DOHH2 (cell line): ENCODE measurements around the gene C11orf65.

Experiments used
- H3F3A ChIP-seq: fragments of 200-600 bp; sonication (generic), shearing (Covaris generic); 2 replicates; pipeline ENCODE4 v1.6.0; 2016; ENCODE audit warnings: antibody characterized with exemption, mild to moderate bottlenecking; ENCODE audit not compliant: control insufficient read depth, insufficient read depth
- H3K27ac ChIP-seq: fragments of 200-600 bp; sonication (generic); 2 replicates; pipeline ENCODE4 v1.5.1; 2014; ENCODE audit warnings: low read depth, mild to moderate bottlenecking, low read length, moderate library complexity
- H3K27me3 ChIP-seq: fragments of 200-600 bp; sonication (generic); 2 replicates; pipeline ENCODE4 v1.6.1; 2014; ENCODE audit warnings: mild to moderate bottlenecking, low read length, mixed read lengths; ENCODE audit not compliant: control insufficient read depth
- H3K36me3 ChIP-seq: fragments of 200-600 bp; sonication (generic); 2 replicates; pipeline ENCODE4 v1.6.1; 2014; ENCODE audit warnings: mild to moderate bottlenecking, low read length, moderate library complexity, mixed read lengths; ENCODE audit not compliant: control insufficient read depth
- H3K4me1 ChIP-seq: fragments of 200-600 bp; sonication (generic); 2 replicates; pipeline ENCODE4 v1.6.1; 2014; ENCODE audit warnings: mild to moderate bottlenecking, low read length, mixed read lengths; ENCODE audit not compliant: control insufficient read depth
- H3K4me2 ChIP-seq: fragments of 200-600 bp; sonication (generic); 2 replicates; pipeline ENCODE4 v1.6.0; 2014; ENCODE audit warnings: mild to moderate bottlenecking, low read length, moderate library complexity
- H3K4me3 ChIP-seq: fragments of 200-600 bp; sonication (generic); 2 replicates; pipeline ENCODE4 v1.5.1; 2014; ENCODE audit warnings: mild to moderate bottlenecking, low read length, mixed read lengths
- H3K79me2 ChIP-seq: fragments of 200-600 bp; sonication (generic); 2 replicates; pipeline ENCODE4 v1.6.1; 2014; ENCODE audit warnings: mild to moderate bottlenecking, low read length, mixed read lengths; ENCODE audit not compliant: control insufficient read depth
- H3K9me2 ChIP-seq: fragments of 200-600 bp; sonication (generic); replicated peaks from 2 replicates; pipeline ENCODE4 v1.6.1; 2014; ENCODE audit warnings: mild to moderate bottlenecking, low read length, mixed read lengths; ENCODE audit not compliant: control insufficient read depth
- H3K9me3 ChIP-seq: fragments of 200-600 bp; sonication (generic); 2 replicates; pipeline ENCODE4 v1.6.1; 2014; ENCODE audit warnings: antibody characterized with exemption, low read length, mixed read lengths; ENCODE audit not compliant: control insufficient read depth, insufficient read depth
- H4K20me1 ChIP-seq: fragments of 200-600 bp; sonication (generic); 2 replicates; pipeline ENCODE4 v1.6.0; 2014; ENCODE audit warnings: low read depth, mild to moderate bottlenecking, antibody characterized with exemption, low read length, moderate library complexity; ENCODE audit not compliant: control insufficient read depth, insufficient read depth
- CTCF ChIP-seq: fragments of 200-600 bp; sonication (generic); IDR thresholded peaks from one replicate; pipeline ENCODE4 v1.5.1; 2014; ENCODE audit warnings: antibody characterized with exemption, mild to moderate bottlenecking, low read depth, low read length; ENCODE audit not compliant: poor library complexity, severe bottlenecking
- EZH2phosphoT487 ChIP-seq: fragments of 200-600 bp; sonication (generic); IDR thresholded peaks from 2 replicates; pipeline ENCODE4 v1.6.1; 2017; ENCODE audit warnings: borderline replicate concordance, mild to moderate bottlenecking, antibody characterized with exemption, low read length, moderate library complexity, mixed read lengths

C11orf65 gene

DNA sequence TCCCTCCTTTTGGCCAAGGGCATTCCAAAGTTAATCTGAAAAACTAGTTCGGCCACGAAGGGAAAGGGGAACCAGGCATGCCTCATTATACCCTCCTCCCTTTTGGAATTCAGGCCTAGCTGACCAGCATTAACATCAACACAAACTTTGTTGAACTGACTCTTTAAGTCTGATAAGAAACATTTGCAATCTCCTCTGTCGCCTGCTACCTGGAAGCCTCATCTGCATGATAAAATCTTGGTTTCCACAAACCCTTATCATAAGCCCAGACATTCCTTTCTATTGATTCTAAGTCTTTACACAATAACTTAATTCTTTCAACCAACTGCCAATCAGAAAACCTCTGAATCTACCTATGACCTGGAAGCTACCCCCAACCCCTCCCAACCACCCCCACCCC lies 19.5 kb upstream of the C11orf65 start:
- Histone ChIP-seq H3K27ac (no peak overlapping the region), H3K9me3 (no peaks in the 10 kb centered on the region), H3K9me2 (no peaks in the 10 kb centered on the region), H4K20me1 (no peaks in the 10 kb centered on the region), H3K27me3 (no peaks in the 10 kb centered on the region), H3F3A (no peaks in the 10 kb centered on the region), H3K4me2 (no peak overlapping the region), H3K4me3 (no peak overlapping the region), H3K4me1 (no peaks in the 10 kb centered on the region), H3K36me3 (no peaks in the 10 kb centered on the region), H3K79me2 (no peaks in the 10 kb centered on the region)
- TF ChIP-seq CTCF: no peak

DNA sequence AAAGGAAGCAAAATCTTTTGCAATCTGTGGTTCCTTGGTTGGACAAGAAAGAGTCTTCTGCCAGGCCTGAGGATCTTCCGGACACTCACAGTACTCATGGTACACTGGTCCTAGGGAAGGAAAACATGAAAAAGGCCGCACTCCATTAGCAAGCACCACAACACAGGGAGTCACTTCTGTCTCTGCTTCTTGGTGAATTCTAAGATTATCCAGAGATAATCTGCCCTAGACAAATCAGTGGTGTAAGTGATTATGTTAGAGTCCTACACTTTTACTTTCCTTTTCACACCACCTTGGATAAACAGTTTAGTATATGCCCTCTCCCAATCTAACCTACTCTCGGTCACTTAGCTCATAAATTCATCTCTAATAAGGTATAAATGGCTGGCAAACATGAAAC lies 19.0 kb upstream of the C11orf65 start:
- no peaks in the 10 kb centered on the region for H3K9me3 ChIP-seq
- no peak overlapping the region for H3K4me2 ChIP-seq
- H3K36me3 ChIP-seq: no peaks in the 10 kb centered on the region
- H3F3A ChIP-seq: no peaks in the 10 kb centered on the region
- H3K27ac ChIP-seq: no peak overlapping the region
- no peaks in the 10 kb centered on the region for H3K27me3 ChIP-seq
- H4K20me1 ChIP-seq: no peaks in the 10 kb centered on the region
- TF ChIP-seq EZH2phosphoT487 (no peak), CTCF (no peak)
- no peaks in the 10 kb centered on the region for H3K9me2 ChIP-seq
- H3K4me3 ChIP-seq: no peak overlapping the region
- H3K79me2 ChIP-seq: no peaks in the 10 kb centered on the region
- no peaks in the 10 kb centered on the region for H3K4me1 ChIP-seq

- Histone ChIP-seq H3K9me2 (no peaks in the 10 kb centered on the region), H3K27me3 (no peaks in the 10 kb centered on the region), H3K36me3 (no peaks in the 10 kb centered on the region), H3K9me3 (no peaks in the 10 kb centered on the region), H3K4me3 (no peak overlapping the region), H3K4me1 (no peaks in the 10 kb centered on the region), H3K4me2 (no peak overlapping the region), H3F3A (no peaks in the 10 kb centered on the region), H4K20me1 (no peaks in the 10 kb centered on the region), H3K27ac (no peak overlapping the region), H3K79me2 (no peaks in the 10 kb centered on the region)
- no peak for TF ChIP-seq EZH2phosphoT487
- TF ChIP-seq CTCF: no peak
Observed at GRCh38 chr11:108483163-108483562, 15.8 kb upstream of the C11orf65 start.
